Activated CD4-positive, alpha-beta T cell treated with anti-CD3 and anti-CD28 coated beads for 36 hours (primary cell): ENCODE measurements around the gene GDPD2. TPM values are rescaled to one million over a fixed set of nuclear protein-coding genes. Genes with fewer than 3 reads are reported as not detected.

ENCODE experiments used
- ATAC-seq: fragments of 200-7000 bp; cut with Tn5 transposase; one replicate; pipeline ENCODE4 v1.10.0; 2021; ENCODE audit warnings: mild to moderate bottlenecking, moderate library complexity
- CTCF ChIA-PET: fragments of 350-600 bp; sonication (Branson Sonifier 250); formaldehyde crosslinking; loops from one replicate; lab custom pipeline; 2021; ENCODE audit warnings: antibody characterized with exemption; lab: Charles Lee
- POLR2A ChIA-PET: fragments of 350-600 bp; sonication (Branson Sonifier 250); formaldehyde crosslinking; loops from one replicate; lab custom pipeline; 2021; ENCODE audit warnings: antibody characterized with exemption, inconsistent platforms; lab: Charles Lee
- DNase-seq: peaks from one replicate; pipeline ENCODE4 v3.0.0-alpha.2; 2020
- H3K27ac Mint-ChIP-seq: one replicate; pipeline ENCODE4 v1.8.0; 2021; ENCODE audit warnings: mixed read lengths
- H3K27me3 Mint-ChIP-seq: one replicate; pipeline ENCODE4 v1.8.0; 2021; ENCODE audit warnings: mixed read lengths
- H3K36me3 Mint-ChIP-seq: one replicate; pipeline ENCODE4 v1.8.0; 2021; ENCODE audit warnings: low read depth, mixed read lengths
- H3K4me1 Mint-ChIP-seq: one replicate; pipeline ENCODE4 v1.8.0; 2021; ENCODE audit warnings: mixed read lengths
- H3K4me3 Mint-ChIP-seq: one replicate; pipeline ENCODE4 v1.8.0; 2021; ENCODE audit warnings: mild to moderate bottlenecking, moderate library complexity, mixed read lengths
- H3K9me3 Mint-ChIP-seq: one replicate; pipeline ENCODE4 v1.8.0; 2021; ENCODE audit warnings: low read depth, mixed read lengths
- intact Hi-C, 2 experiments: fragments of 100-400 bp; cut with DNase I in 1 of 2; cut with micrococcal nuclease in 1 of 2; formaldehyde crosslinking; loops; one replicate each; pipeline versions ENCODE4 v1.14.2 to v1.15.1; 2022 to 2024; cut with DNase I, micrococcal nuclease
- total RNA-seq, 2 experiments: library from RNA; stranded (reverse); gene quantifications; one replicate each; pipeline ENCODE4 v1.2.3, GENCODE V29; 2021

The GDPD2 gene
- total RNA-seq, 2 experiments from 2014 or later, result 0.11 TPM; not detected in 1

DNA sequence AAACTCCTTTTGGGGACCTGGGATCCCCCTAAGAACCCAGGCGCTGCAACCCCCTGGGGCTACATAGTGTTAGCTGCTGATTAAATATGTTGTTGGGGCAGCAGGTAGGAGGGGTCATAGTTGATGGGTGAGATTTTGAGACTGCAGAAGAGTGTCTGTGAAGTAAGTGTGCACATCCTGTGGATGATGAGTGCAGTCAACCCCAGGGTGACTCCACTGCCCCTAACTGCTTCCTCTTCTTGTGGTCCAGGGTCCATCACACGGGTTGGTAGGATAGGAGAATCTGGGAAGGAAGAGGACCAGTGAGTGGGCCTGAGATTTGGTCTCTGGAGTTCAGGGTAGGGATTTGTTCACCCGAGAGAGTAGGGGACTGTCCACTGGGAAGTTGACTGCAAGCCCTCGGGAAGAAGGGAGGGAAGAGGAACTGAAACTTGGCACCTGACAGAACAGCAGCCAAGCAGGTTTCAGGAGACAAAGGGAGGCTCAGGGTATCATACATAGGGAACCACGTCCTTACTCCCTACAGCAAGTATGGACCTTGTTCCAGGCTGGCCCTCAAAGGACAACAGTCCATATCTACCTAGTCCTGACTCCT lies 30.0 kb downstream of the GDPD2 start:
- Mint-ChIP-seq H3K9me3 (no peaks in the 10 kb centered on the region), H3K27me3 (no peaks in the 10 kb centered on the region), H3K4me1 (peaks cover 26% of the 10 kb centered on the region), H3K27ac (peak overlapping the region; percentile 42), H3K36me3 (peaks cover 3% of the 10 kb centered on the region), H3K4me3 (peak overlapping the region; percentile 72)
- CTCF ChIA-PET, result interaction anchor here (2.2 kb wide), 1 partner anchor 212 kb away, joined by 10 read pairs; no protein-coding TSS in a partner anchor
- POLR2A ChIA-PET, result no interaction called here
- ATAC-seq, result no peak
- intact Hi-C loops, result loop anchor here (5.0 to 10.0 kb wide), 3 partner anchors 52 to 509 kb away; no protein-coding TSS in a partner anchor
- DNase-seq, result no peak

DNA sequence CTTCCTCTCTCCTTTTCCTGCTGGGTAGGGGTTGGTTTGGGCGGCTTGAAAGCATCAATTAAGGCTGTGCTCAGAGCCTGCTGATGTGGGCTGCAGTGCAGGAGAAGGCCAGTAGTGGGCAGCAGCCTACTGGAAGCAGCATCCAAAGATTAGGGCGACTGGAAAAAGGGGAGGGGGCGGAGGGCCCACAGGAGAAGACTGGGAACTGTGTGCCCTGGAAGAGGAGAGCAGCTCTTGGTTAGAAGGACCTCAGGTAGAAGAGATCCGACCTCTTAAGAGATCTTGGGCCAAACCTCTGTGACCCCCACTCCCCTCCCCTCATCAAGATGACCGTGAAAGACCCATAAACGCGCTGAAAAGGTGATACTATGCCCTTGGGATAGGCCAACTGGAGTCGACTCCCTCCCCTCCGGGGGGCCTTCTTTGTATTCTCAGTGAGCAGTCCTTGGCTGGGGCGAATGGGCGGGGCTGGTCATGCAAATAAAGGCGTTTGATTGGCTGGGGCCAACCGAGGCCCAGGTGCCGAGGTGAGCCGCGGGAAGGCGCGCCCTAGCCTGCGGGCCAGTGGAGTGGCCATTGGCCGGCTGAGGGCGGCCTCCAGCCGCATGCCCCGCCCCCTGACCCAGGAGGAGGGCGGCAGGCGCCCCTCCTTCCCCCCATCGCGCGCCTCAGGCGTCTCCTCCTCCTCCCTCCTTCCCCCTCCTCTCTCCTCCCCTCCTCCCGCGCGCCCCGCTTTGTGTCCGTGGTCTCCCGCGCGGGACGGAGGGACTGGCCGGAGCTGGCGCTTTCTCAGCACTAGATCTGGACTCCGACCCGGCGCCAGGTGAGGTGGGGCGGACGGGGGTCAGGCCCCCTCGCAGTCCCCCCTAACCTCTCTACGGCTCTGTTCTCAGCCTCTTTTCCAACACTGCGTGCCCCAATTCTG lies 31.6 kb downstream of the GDPD2 start:
- H3K27me3 Mint-ChIP-seq, result no peaks in the 10 kb centered on the region
- intact Hi-C loops, result loop anchor here (1.0 to 10.0 kb wide), 8 partner anchors 20 to 800 kb away; partner anchors contain the start of gene ZMYM3 (in 1 of the 2)
- H3K27ac Mint-ChIP-seq, result peak overlapping the region; percentile 87
- H3K36me3 Mint-ChIP-seq, result peaks cover 3% of the 10 kb centered on the region
- peak; percentile 82 for DNase-seq
- H3K4me1 Mint-ChIP-seq, result peaks cover 26% of the 10 kb centered on the region
- ChIA-PET CTCF (no interaction called here), POLR2A (no interaction called here)
- H3K9me3 Mint-ChIP-seq, result no peaks in the 10 kb centered on the region
- peak; percentile 65 for ATAC-seq
- H3K4me3 Mint-ChIP-seq, result peak overlapping the region; percentile 80

DNA sequence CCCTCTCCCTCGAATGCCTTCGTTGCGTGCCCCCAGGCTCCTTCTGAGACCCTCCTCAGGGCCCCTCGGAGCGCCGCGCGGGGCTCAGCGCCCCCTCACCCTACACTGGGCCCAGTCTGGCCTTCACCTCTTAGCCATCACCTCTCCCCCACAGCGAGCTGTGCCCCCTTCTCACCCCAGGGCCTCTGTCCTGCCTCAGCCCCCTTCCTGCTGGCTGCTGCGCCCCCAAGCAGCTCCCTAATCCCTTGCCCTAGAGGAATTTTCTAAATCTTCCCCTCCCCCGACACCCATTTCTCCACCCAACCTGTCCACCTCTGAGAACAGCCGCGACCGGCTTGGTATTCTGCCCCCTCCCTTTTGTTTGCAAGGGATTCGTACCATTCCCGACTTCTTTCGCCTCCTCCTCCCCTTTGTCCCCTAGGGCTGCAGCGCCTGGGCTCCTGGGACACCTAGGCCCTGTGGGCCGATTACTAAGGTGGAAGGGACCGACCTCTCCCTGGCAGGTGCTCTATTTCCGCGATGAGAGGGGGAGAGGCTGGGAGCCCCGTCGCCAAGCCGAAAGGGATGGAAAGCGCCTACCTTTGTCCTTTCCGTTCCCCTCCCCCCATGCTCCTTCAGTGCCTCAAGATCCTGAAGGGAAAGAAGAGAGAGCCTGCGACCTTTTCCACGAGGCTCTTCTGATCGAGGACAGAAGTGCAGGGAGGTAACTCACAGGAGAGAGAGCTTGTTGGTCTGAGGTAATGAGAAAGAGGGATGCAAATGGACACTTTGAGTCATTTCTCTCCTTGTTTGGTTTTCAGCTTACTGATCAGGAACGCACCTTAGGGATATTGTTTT lies 32.5 kb downstream of the GDPD2 start:
- Mint-ChIP-seq H3K27me3 (no peaks in the 10 kb centered on the region), H3K36me3 (peaks cover 3% of the 10 kb centered on the region), H3K4me3 (peak overlapping the region; percentile 80), H3K9me3 (no peaks in the 10 kb centered on the region), H3K27ac (peak overlapping the region; percentile 87), H3K4me1 (peaks cover 26% of the 10 kb centered on the region)
- intact Hi-C loops, result loop anchor here (1.0 to 10.0 kb wide), 7 partner anchors 49 to 799 kb away; partner anchors contain the start of gene ZMYM3 (in 1 of the 2)
- CTCF ChIA-PET, result interaction anchor here (0.6 to 0.8 kb wide), 2 partner anchors 20 to 52 kb away, joined by 3 to 4 read pairs; no protein-coding TSS in a partner anchor
- ATAC-seq (peak; percentile 9), DNase-seq (no peak)
- POLR2A ChIA-PET, result interaction anchor here (0.9 to 1.0 kb wide), 2 partner anchors 50 to 1627 kb away, joined by 4 to 6 read pairs; partner anchors contain the start of gene EFNB1

DNA sequence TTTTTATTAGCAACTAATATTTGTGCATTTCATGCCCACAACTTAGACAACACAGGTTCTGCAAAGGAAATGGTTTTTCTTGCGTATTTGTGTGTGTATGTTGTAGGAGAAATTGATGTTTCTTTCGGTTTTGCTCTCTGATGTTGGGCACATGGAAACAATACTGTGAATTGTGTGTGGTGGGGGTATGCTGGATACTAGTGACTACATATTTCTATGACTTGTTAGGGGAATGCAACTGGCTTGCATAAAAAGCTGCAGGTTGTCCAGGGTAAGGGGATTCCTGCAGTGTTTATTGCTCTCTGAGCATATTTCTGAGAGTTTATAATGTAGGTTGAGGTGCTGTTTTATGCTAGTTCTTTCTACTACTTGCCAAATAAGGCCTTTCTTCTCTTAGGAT lies 33.1 kb downstream of the GDPD2 start:
- H3K36me3 Mint-ChIP-seq, result peaks cover 3% of the 10 kb centered on the region
- DNase-seq, result no peak
- ChIA-PET POLR2A (interaction anchor here (0.9 to 1.0 kb wide), 2 partner anchors 49 to 1627 kb away, joined by 4 to 6 read pairs; partner anchors contain the start of gene EFNB1), CTCF (no interaction called here)
- H3K4me1 Mint-ChIP-seq, result peaks cover 26% of the 10 kb centered on the region
- intact Hi-C loops, result loop anchor here (1.0 to 10.0 kb wide), 4 partner anchors 49 to 299 kb away; no protein-coding TSS in a partner anchor
- ATAC-seq, result peak; percentile 21
- no peaks in the 10 kb centered on the region for H3K9me3 Mint-ChIP-seq
- peak overlapping the region; percentile 87 for H3K27ac Mint-ChIP-seq
- no peaks in the 10 kb centered on the region for H3K27me3 Mint-ChIP-seq
- H3K4me3 Mint-ChIP-seq, result peak overlapping the region; percentile 80

DNA sequence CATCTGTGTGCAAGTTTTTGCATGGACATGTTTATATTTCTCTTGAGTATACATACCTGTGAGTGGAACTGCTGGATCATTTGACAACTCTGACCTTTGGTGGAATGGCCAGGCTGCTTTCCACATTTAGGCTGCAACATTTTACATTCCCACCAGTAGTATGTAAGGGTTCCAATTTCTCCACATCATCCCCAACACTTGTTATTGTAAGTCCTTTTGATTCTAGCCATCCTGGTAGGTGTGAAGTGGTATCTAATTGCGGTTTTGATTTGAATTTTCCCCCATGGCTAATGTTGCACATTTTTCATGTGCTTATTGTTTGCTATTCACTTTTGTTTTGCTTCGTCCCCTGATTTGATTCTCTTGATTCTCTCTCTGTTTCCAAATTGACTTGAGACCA lies 37.9 kb downstream of the GDPD2 start:
- intact Hi-C loops, result no loop called here
- CTCF ChIA-PET, result no interaction called here
- no peaks in the 10 kb centered on the region for H3K9me3 Mint-ChIP-seq

DNA sequence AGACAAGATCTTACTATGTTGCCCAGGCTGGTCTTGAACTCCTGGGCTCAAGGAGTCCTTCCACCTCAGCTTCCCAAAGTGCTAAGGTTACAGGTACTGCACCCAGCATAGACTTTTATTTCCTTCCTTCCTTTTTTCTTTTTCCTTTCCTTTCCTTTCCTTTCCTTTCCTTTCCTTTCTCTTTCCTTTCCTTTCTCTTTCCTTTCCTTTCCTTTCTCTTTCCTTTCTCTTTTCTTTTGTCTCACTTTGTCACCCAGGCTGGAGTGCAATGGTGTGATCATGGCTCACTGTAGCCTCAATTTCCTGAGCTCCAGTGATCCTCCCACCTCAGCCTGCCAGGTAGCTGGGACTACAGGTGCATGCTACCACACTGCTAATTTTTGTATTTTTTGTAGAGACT lies 40.9 kb downstream of the GDPD2 start:
- Mint-ChIP-seq H3K4me1 (no peaks in the 10 kb centered on the region), H3K9me3 (no peaks in the 10 kb centered on the region), H3K27me3 (no peaks in the 10 kb centered on the region), H3K27ac (no peak overlapping the region), H3K4me3 (no peak overlapping the region), H3K36me3 (peaks cover 5% of the 10 kb centered on the region)
- CTCF ChIA-PET, result no interaction called here
- intact Hi-C loops, result no loop called here
- DNase-seq, result no peak
- POLR2A ChIA-PET, result no interaction called here
- no peak for ATAC-seq

More for the DNA sequence above, 37.9 kb downstream of the GDPD2 start:
- peaks cover 12% of the 10 kb centered on the region for H3K4me1 Mint-ChIP-seq
- H3K36me3 Mint-ChIP-seq, result peaks cover 7% of the 10 kb centered on the region
- H3K27ac Mint-ChIP-seq, result no peak overlapping the region
- no peak for DNase-seq
- H3K27me3 Mint-ChIP-seq, result no peaks in the 10 kb centered on the region
- POLR2A ChIA-PET, result no interaction called here
- no peak for ATAC-seq
- no peak overlapping the region for H3K4me3 Mint-ChIP-seq

DNA sequence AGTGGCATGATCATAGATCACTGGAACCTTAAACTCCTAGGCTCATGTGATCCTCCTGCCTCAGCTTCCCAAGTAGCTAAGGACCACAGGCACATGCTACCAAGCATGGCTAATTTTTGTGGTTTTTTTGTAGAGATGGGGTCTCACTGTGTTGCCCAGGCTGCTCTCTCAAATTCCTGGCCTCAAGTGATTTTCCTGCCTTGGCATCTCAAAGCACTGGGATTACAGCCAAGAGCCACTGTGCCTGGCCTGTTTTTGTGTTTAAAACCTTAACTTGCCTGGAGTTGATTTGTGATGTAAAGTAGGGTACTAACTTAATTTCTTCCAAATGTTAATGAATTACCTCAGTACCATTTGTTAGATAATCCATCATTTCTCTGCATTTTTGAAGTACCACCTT lies 43.9 kb downstream of the GDPD2 start:
- no peak for ATAC-seq
- H3K36me3 Mint-ChIP-seq, result peaks cover 9% of the 10 kb centered on the region
- H3K27ac Mint-ChIP-seq, result no peak overlapping the region
- POLR2A ChIA-PET, result no interaction called here
- H3K4me3 Mint-ChIP-seq, result no peak overlapping the region
- intact Hi-C loops, result no loop called here
- H3K27me3 Mint-ChIP-seq, result no peaks in the 10 kb centered on the region
- H3K4me1 Mint-ChIP-seq, result peaks cover 11% of the 10 kb centered on the region
- no peak for DNase-seq
- CTCF ChIA-PET, result no interaction called here
- no peaks in the 10 kb centered on the region for H3K9me3 Mint-ChIP-seq

DNA sequence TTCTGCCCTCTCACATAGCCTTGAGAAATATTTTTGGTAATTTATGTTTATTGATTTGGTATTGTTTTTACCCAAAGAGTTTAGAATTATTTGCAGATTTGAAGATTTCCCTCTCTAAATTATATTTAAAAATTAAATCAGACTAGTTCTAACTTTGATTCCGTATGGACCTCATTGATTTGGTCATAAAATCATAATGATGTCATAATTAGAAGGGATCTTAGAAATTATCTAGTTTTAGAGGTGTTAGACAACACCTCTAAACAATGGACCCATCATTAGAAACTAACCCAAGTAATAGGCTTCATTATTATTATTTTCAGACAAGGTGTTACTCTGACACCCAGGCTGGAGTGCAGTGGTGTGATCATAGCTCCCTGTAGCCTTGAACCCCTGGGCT lies 45.6 kb downstream of the GDPD2 start:
- no peaks in the 10 kb centered on the region for H3K9me3 Mint-ChIP-seq
- ChIA-PET CTCF (no interaction called here), POLR2A (no interaction called here)
- H3K36me3 Mint-ChIP-seq, result peaks cover 10% of the 10 kb centered on the region
- no peak overlapping the region for H3K4me3 Mint-ChIP-seq
- ATAC-seq, result no peak
- intact Hi-C loops, result no loop called here
- DNase-seq, result no peak
- peaks cover 11% of the 10 kb centered on the region for H3K4me1 Mint-ChIP-seq
- H3K27me3 Mint-ChIP-seq, result no peaks in the 10 kb centered on the region
- H3K27ac Mint-ChIP-seq, result no peak overlapping the region

DNA sequence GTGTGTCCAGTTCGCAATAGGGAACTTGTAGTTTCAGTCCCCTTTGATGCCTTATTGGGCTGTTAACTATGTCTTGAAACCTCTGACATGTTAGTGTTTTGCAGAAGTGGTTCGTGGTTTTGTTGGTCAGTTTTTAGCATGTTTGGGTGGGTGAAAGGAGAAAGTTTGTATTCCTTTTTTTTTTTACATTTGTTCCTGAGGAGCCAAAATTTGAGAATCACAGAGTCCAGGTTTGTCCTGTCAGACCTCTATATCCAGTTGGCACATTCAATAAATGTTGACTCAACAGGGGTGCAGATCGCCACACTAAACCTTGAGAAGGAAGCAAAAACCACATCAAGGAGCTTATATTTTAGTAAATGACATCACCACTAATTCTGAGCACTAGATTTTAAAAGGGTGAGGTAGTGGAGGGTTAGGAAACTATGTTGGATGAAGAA lies 47.8 kb downstream of the GDPD2 start:
- Mint-ChIP-seq H3K4me1 (peaks cover 15% of the 10 kb centered on the region), H3K9me3 (no peaks in the 10 kb centered on the region), H3K27me3 (no peaks in the 10 kb centered on the region), H3K27ac (no peak overlapping the region), H3K4me3 (no peak overlapping the region), H3K36me3 (peaks cover 6% of the 10 kb centered on the region)
- CTCF ChIA-PET, result no interaction called here
- POLR2A ChIA-PET, result no interaction called here
- intact Hi-C loops, result no loop called here
- no peak for DNase-seq
- ATAC-seq, result peak; percentile 19

DNA sequence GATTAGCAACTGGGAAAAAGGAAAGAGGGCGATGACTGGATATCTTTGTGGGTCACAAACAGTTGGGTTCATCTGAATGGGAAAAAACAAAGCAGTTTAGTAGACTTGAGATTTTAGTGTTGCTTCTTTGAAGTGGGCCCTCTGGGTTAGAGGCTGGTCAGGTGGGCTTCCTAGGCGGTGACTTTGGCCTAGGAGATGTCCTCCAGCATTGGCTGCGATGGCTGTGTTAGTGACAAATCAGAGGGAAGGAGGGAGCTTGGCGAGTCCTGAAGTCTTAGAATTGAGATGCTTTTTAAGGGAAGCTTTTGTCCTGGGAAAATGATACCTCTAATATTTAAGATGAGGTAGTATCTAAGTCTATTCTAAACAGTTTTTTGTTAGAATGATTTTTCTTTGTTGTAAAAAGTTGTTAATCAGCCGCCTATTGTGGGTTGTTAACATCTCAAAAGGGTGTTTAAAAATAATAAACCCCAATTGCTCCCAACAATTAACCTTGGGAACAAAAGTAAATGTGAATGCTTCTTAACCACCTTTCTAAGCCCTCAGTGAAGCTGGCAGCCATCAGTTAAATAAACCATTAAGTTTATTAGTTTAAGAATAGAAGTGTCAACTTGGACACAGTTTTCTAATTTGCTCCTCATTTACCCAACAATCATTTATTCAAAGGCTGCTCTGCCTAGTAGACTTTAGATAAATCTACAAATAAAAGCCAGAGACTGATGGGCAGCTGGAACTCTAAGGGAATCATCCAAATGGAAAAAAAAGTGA lies 53.2 kb downstream of the GDPD2 start:
- ChIA-PET CTCF (no interaction called here), POLR2A (no interaction called here)
- no peaks in the 10 kb centered on the region for H3K27me3 Mint-ChIP-seq
- H3K27ac Mint-ChIP-seq, result no peak overlapping the region
- H3K4me3 Mint-ChIP-seq, result no peak overlapping the region
- no peak for DNase-seq
- no peak for ATAC-seq
- H3K9me3 Mint-ChIP-seq, result no peaks in the 10 kb centered on the region
- peaks cover 12% of the 10 kb centered on the region for H3K4me1 Mint-ChIP-seq
- H3K36me3 Mint-ChIP-seq, result peaks cover 6% of the 10 kb centered on the region
- intact Hi-C loops, result no loop called here
